HG03095 (cell line): Measurements from ENCODE around the gene GAGE12H.
"Not testable (repeated sequence)": the region's sequence is repeated elsewhere in the genome, so short reads cannot be mapped to it uniquely, and the experiment has no call there.

Source experiments
- ATAC-seq: cut with Tn5 transposase; IDR thresholded peaks from one replicate; pipeline ENCODE4 v1.9.1; 2021; ENCODE audit warnings: moderate library complexity; ENCODE audit not compliant: unreplicated experiment

Gene GAGE12H, protein sequence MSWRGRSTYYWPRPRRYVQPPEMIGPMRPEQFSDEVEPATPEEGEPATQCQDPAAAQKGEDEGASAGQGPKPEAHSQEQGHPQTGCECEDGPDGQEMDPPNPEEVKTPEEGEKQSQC

GRCh38 chrX:49579649-49580048 lies at the start of gene GAGE12H:
Gene GAGE12H, plus strand, starts transcription at chrX:49579949. Its CDS starts 1,155 bp downstream, at chrX:49581104.
- not testable (repeated sequence) for ATAC-seq

- ATAC-seq = not testable (repeated sequence)
These were observed 47.9 kb upstream of the GAGE12H start, which contains the start of gene GAGE12C for GRCh38 chrX:49531877-49532276. Gene GAGE12C, plus strand, starts transcription at chrX:49532177. Its CDS starts 1,155 bp downstream, at chrX:49533332.

GRCh38 chrX:49541433-49541832 lies 38.3 kb upstream of the GAGE12H start, which contains the start of gene GAGE12D:
Gene GAGE12D, plus strand, starts transcription at chrX:49541733. Its CDS starts 1,155 bp downstream, at chrX:49542888.
- not testable (repeated sequence) for ATAC-seq

GRCh38 chrX:49550989-49551388 lies 28.8 kb upstream of the GAGE12H start, which contains the start of gene GAGE12E:
Gene GAGE12E, plus strand, starts transcription at chrX:49551289. Its CDS starts 1,155 bp downstream, at chrX:49552444.
- not testable (repeated sequence) for ATAC-seq

- not testable (repeated sequence) for ATAC-seq
These were observed 19.2 kb upstream of the GAGE12H start, which contains the start of gene GAGE12F for GRCh38 chrX:49560542-49560941. Gene GAGE12F, plus strand, starts transcription at chrX:49560842. Its CDS starts 1,155 bp downstream, at chrX:49561997.

DNA sequence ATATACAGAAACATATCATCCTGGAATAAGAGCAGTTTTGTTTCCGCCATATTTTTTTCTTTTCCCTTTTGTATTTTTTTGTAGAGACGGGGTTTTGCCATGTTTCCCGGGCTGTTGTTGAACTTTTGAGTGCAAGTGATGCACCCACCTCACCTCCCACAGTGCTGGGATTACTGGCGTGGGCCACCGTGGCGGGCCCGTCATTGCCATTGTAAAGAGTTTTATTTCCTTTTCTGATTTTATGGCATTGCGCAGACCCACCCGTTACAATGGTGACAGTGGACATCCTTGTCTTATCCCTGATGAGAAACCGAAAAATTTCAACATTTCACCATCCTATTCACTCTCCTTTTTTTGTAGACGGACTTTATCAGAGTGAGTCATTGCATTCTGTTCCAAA lies 11.0 kb upstream of the GAGE12H start:
- not testable (repeated sequence) for ATAC-seq

DNA sequence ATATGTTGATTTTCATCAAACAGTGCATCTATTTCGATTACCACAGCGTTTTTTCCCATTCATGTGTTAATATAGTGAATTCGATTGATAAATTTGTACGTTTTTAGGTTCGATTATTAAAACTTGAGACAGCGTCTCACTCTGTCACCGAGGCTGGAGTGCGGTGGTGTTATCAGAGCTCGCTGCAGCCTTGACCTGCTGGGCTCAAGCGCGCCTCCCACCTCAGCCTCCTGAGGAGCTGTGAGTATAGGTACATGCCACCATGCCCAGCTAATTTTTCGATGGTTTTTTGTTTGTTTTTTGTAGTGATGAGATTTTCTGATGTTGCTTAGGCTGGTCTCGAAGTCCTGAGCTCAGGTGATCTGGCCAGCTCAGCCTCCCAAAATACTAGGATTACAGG lies 10.6 kb upstream of the GAGE12H start:
- ATAC-seq = not testable (repeated sequence)

DNA sequence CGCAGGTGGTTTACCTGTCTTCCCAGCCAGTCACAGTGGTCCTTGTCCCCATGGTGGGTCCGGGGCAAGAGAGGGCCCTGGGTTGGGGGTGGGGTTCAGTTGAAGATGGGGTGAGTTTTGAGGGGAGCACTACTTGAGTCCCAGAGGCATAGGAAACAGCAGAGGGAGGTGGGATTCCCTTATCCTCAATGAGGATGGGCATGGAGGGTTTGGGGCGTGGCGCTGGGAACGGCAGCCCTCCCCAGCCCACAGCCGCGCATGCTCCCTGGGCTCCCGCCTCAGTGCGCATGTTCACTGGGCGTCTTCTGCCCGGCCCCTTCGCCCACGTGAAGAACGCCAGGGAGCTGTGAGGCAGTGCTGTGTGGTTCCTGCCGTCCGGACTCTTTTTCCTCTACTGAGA lies 9.6 kb upstream of the GAGE12H start, which contains the start of gene GAGE12G:
GAGE12G (plus strand) TSS at position 301 of the 400 bp plus-strand sequence. CDS start 1,155 bp downstream, outside the sequence.
- ATAC-seq = not testable (repeated sequence)

- ATAC-seq = not testable (repeated sequence)
These were observed 9.4 kb downstream of the GAGE12H start, which contains the start of gene GAGE2A for GRCh38 chrX:49589196-49589595. Gene GAGE2A, plus strand, starts transcription at chrX:49589496. Its CDS starts 1,155 bp downstream, at chrX:49590651.

DNA sequence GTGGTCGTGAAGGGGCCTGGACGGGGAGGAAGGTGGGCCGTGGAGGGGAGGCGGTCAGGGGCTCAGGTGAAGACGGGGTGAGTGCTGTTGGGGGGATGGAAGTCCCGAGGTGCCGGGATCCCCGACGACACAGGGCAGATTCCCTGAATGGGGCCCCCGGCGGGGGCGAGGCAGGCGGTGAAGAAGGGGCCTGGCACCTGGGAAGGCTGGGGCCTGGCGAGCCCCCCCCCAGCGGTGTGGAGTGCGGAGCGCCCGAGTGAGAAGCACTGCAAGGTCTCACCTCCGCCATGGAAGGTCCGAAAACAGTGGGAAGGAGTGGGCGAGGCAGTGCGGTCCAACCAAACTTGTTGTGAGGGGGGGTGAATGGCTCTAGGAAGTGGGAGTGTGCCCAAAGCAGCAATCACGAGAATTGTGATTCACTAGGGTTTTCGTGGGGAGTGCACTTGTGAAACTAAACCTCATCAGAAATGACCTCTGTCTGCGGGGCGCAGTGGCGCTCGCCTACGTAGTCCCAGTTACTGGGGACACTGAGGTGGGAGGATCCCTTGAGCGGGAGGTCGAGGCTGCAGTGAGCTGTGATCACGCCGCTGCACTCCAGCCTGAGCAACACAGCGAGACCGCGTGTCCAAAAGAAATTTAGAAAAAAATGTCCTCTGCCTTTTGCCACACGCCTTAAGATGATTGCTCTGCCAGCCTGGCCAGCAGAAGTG lies 10.2 kb downstream of the GAGE12H start:
- not testable (repeated sequence) for ATAC-seq

GRCh38 chrX:49590488-49590887 lies 10.7 kb downstream of the GAGE12H start:
- not testable (repeated sequence) for ATAC-seq

DNA sequence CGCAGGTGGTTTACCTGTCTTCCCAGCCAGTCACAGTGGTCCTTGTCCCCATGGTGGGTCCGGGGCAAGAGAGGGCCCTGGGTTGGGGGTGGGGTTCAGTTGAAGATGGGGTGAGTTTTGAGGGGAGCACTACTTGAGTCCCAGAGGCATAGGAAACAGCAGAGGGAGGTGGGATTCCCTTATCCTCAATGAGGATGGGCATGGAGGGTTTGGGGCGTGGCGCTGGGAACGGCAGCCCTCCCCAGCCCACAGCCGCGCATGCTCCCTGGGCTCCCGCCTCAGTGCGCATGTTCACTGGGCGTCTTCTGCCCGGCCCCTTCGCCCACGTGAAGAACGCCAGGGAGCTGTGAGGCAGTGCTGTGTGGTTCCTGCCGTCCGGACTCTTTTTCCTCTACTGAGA lies 19.0 kb downstream of the GAGE12H start, which contains the start of gene GAGE1:
GAGE1 (plus strand) TSS at position 301 of the 400 bp plus-strand sequence. CDS start 1,155 bp downstream, outside the sequence.
- ATAC-seq = not testable (repeated sequence)

DNA sequence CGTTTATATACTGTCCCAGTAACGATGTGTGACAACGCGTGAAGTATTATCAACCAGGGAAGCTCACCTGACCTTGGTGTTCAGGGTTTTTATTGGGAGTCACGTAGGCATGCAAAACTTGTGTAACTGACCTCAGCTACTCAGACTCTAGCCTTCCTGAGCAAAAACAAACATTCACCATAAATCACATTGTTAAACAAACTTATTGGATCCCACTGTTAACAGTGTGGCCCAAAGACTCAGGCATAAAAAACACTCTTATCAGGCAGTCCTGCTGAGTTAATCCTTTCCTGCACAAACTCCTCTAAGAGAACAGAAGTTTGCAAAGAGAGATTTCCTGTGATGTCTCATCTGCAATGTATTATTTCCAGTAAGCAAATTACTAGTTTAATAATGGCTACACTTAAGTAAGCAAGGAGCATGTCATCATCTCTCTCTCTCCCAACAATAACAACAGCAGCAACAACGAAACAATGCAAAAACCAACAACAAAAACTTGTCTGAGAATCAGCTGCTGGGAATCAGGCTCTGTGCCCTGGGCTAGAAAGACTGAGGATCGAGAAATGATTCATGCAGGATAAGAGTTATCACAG lies 31.1 kb downstream of the GAGE12H start:
- no peak for ATAC-seq

DNA sequence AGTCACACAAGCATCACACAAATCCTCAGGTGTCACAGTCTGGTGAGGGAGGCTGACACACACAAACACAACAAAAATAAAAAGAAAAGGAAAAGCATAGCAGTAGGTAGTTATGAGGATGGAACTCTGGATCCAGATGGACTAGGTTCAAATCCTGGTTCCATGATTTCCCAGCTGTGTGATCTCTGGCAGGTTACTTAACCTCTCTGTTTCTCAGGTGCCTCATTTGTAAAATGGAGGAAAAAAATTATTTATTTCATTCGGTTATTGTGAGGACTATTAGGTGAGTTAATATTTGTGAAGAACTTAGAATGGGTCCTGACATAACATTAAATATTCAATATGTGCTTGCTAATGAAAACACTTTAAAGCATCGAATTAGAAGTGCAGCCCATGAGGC lies 38.8 kb downstream of the GAGE12H start:
- ATAC-seq = no peak

DNA sequence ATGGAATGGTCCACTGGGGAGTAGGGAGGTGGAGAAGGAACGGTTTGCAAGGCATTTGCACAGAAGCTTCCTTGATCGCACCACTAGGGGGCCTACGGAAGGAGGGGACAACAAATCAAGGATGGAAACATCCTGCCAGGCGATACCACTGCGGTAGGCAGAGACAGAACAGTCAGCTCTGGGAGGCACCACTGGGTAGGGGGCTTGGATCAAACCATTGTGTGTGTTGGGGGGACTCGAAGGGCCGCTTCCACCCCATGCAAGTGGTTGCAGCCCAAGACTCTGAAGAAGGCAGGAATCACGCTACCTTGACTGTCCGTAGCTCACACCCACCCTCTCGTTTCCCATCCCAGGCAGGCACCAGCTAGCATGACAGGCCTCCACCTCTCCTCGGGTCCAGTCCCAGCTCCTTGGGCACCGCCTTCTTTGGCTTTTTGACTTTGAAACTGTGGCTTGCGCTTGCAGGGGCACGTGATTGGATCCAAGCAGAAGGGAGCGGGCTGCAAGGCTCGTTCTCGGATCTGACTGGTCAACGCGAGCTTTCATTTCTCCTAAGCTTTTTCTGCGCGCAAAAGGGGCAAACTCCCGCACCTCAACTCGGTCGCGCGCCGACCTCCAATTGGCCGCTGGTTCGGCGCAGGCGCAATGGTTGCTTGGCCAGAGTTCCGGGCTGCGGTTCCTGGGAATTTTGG lies 47.5 kb downstream of the GAGE12H start:
- ATAC-seq = no peak
